ENCODE results near the gene GRK6. TPM values are rescaled to one million over a fixed set of nuclear protein-coding genes. Genes with fewer than 3 reads are reported as not detected.
A peak's percentile ranks its signal among the peaks of the same experiment; 100 is the strongest.
"Not testable (repeated sequence)": the region's sequence is repeated elsewhere in the genome, so short reads cannot be mapped to it uniquely, and the experiment has no call there.

The GRK6 gene
- total RNA-seq, 1 donor from 2014 or later, result 20.2 TPM

GRCh38 chr5:177396078-177396477 lies 30.4 kb upstream of the GRK6 start:
- no peak for DNase-seq (ENCODE audit: low spot score)
- intact Hi-C loops (cut with DNase I), result no loop called here

- no peak for DNase-seq (ENCODE audit: low spot score)
- intact Hi-C loops (cut with DNase I), result no loop called here
Observed at GRCh38 chr5:177396807-177397206, 29.7 kb upstream of the GRK6 start.

DNA sequence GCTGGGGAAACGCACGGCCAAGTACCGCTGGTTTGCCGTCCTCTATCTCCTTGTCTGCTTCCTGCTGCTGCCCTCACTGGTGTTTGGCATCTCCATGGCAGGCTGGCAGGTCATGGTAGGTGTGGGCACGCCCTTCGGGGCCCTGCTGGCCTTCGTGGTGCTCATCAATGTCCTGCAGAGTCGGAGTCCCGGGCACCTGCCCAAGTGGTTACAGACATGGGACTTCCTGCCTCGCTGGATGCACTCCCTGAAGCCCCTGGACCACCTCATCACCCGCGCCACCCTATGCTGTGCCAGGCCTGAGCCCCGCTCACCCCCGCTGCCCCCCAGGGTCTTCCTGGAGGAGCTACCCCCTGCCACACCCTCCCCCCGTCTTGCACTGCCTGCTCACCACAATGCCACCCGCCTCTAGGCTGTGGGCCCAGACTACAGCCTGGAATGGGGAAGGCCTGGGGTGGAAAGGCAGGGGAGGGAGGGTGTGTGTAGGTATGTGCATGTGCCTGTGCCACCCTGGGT lies 28.5 kb upstream of the GRK6 start:
- no peak for DNase-seq (ENCODE audit: low spot score)
- intact Hi-C loops (cut with DNase I), result no loop called here

- intact Hi-C loops (cut with DNase I), result no loop called here
- no peak for DNase-seq (ENCODE audit: low spot score)
Observed at GRCh38 chr5:177399997-177400868, 26.2 kb upstream of the GRK6 start, which contains the start of gene PFN3. TSS of gene PFN3 (minus strand) at chr5:177400661. CDS start at chr5:177400576, 85 bp downstream.

GRCh38 chr5:177402271-177403043 lies 24.0 kb upstream of the GRK6 start:
- no peak for DNase-seq (ENCODE audit: low spot score)
- intact Hi-C loops (cut with DNase I), result no loop called here

DNA sequence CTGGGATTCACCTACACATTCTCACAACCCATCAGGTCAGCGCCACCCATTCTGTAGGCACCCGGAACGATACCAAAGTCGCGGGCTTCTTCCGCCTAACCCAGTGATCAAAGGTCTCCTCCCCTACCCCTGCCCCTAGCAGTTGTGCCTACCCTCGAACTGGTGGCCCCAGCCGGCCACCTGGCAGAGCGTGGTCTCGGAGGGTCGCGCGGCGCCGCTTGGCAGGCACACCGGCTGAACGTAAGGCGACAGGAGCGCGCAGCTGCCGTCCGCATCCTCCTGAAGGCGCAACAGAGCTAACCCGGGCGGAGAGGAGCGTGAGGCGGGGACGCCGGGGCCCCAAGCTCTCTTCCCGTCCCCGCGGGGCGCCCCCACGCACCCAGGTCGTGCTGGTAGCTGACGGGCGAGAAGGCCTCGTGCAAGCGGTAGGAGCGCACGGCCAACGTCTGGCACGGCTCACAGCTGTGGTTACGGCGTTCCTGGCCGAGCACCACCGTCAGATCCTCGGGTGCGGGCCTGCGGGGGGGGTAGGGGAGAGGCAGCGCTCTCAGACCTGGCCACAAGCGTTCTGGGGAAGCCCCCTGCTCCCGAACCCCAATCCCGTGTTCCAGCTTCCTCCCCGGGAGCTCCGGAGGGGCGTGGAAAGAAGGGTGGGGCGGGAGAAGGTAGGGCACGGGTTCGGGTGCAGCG lies 23.2 kb upstream of the GRK6 start:
- intact Hi-C loops (cut with DNase I), result no loop called here

DNA sequence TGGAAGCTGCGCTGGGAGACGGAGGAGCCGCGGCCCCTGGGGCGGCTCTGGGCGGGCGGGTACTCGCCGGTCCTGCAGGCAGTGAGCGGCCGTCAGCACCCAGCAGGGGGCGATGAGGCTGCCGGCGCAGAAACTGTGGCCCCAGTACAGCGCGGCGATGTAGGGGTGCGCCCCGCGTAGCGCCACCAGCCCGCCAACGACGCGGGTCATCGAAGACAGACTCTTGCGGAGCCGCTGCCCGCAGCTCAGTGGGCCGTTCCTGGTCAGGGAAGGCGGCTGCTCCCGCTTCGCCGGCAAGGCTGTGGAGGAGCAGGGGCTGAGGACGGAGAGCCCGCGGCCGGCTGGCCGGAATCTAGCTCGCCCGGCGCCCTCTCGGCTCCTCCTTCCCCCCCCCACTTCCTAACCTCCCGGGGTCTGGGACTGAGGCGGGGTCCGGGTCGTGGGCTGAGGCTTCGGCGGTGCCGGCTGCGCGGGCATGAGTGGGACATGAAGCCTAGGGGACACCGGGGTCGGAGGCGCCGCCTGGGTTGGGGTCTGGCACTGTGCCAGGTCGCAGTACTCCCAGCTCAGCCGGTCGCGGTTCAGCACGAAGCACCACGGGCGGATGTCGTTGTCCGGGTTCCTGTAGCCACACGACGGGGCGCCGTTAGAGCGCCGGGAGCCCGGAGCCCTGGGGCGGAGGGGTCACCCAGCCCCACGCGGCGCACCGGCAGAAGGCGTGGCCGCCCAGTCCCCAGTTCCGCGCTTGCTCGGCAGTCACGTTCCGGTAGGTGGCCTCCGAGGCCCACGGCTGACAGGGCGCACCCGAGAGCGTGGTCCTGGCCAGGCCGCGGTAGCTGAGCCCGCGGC lies 22.5 kb upstream of the GRK6 start:
- intact Hi-C loops (cut with DNase I), result loop anchor here (1.0 kb wide), 1 partner anchor 50 kb away; no protein-coding TSS in a partner anchor
- peak; percentile 95 for DNase-seq (ENCODE audit: low spot score)

More for the DNA sequence above, 23.2 kb upstream of the GRK6 start:
- DNase-seq (ENCODE audit: low spot score), result no peak

DNA sequence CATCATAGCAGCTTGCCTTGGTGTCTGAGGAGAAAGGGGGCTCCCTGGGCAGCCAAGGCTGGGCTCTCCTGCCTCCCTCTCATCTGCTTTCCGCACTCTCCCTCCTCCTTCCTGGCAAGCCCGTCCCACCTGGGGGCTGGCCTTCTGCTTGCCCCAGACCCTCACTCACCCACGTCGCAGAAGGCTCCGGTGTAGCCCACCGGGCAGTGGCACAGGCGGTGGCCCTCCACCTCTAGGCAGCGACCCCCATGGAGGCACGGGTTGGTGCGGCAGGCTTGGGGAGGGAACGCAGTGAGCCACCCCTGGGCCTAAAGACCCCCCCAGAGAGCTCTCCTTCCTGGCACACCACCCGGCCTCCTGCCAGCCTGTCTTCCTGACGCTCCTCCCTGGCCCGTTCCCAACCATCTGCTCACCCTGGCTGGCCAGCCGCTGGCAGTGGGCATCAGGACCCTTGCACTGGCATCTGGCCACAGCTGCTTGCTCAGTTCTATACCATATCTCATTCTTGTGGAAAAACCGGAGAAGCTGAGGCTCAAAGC lies 21.8 kb upstream of the GRK6 start:
- intact Hi-C loops (cut with DNase I), result loop anchor here (1.0 kb wide), 1 partner anchor 50 kb away; no protein-coding TSS in a partner anchor
- no peak for DNase-seq (ENCODE audit: low spot score)

DNA sequence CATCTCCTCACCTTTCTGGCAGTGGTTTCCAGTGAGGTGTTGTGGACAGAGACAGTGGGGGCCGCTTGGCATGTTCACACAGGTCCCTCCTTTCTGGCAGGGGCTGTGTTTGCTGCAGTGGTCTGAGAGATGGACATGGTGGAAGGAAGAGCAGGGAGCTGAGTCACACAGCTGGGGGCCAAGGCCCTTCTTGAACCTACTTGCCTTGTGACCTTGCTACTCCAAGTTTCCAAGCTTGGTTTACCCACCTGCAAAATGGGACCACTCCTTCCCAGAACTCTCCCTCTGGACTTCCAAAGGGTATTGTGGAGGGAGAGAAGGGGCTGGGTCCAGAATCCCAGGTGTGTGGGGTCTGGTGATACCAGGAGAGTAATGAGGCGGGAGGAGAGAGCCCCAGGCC lies 21.2 kb upstream of the GRK6 start:
- DNase-seq (ENCODE audit: low spot score), result no peak
- intact Hi-C loops (cut with DNase I), result no loop called here

DNA sequence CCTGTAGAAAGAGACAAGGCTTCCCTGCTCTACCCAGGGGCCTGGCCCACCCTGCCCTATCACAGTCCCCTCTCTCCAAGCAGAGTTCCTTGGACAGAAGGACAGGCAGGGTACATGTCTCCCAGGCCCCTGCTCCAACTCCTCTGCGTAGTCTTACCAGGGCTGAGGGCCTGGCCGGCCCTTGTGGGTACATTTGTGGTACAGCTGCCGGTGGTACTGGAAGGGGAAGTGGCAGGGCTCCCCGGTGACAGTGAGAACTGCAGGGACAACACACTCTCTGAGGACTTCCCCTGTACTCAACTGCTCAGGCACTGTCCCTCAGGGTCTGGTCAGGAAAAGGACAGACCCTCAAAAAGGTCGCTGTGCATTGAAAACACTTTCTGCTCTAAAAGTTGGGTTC lies 20.7 kb upstream of the GRK6 start:
- peak; percentile 85 for DNase-seq (ENCODE audit: low spot score)
- intact Hi-C loops (cut with DNase I), result no loop called here

- intact Hi-C loops (cut with DNase I), result no loop called here
- no peak for DNase-seq (ENCODE audit: low spot score)
Observed at GRCh38 chr5:177409043-177409801, 17.3 kb upstream of the GRK6 start, which contains the start of gene F12. TSS of gene F12 (minus strand) at chr5:177409564. CDS start at chr5:177409527, 37 bp downstream.

GRCh38 chr5:177410575-177410974 lies 15.9 kb upstream of the GRK6 start:
- DNase-seq (ENCODE audit: low spot score), result no peak
- intact Hi-C loops (cut with DNase I), result no loop called here

- no peak for DNase-seq (ENCODE audit: low spot score)
- intact Hi-C loops (cut with DNase I), result no loop called here
Observed at GRCh38 chr5:177412603-177413233, 13.8 kb upstream of the GRK6 start.

DNA sequence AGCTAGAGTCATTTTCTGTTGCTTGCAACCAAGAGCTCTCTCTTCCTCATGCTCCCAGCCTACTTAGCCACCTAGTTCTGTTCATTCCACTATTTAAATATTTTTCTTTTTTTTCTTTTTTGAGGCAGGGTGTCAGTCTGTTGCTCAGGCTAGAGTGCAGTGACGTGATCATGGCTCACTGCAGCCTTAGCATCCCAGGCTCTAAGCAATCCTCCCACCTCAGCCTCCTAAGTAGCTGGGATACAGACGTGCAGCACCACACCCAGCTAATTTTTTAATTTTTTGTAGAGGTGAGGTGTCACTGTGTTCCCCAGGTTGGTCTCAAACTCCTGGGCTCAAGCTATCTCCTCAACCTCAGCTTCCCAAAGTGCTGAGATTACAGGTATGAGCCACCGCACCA lies 12.0 kb upstream of the GRK6 start:
- DNase-seq (ENCODE audit: low spot score), result no peak
- intact Hi-C loops (cut with DNase I), result no loop called here

DNA sequence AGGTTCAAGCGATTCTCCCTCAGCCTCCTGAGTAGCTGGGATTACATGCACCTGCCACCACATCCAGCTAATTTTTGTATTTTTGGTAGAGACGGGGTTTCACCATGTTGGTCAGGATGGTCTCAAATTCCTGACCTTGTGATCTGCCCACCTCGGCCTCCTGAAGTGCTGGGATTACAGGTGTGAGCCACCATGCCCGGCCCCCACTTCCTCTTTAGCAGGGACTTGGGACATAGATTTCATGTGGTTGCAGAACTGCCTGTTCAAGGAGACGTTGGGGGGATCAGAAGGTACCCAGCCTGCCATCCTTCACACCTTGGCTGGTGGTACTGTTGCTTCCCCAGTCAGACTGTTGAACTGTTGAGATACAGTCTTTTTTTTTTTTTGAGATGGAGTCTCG lies 9.4 kb upstream of the GRK6 start:
- intact Hi-C loops (cut with DNase I); DNase-seq (ENCODE audit: low spot score): not testable (repeated sequence)

DNA sequence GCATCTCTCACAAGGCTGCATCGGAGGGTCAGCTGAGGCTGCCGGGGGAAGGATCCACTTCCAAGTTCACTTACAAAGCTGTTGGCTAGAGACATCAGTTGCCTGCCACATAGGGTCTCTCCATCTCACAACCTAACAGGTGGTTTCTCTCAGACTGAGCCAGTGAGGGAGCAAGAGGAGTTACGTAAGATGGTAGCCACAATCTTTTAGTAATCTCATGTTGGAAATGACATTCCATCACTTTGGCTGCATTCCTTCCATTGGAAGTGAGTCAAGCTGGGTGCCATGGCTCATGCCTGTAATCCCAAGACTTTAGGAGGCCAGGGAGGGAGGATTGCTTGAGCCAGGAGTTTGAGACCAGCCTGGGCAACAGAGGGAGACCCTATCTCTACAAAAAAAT lies 7.4 kb upstream of the GRK6 start:
- intact Hi-C loops (cut with DNase I), result no loop called here
- DNase-seq (ENCODE audit: low spot score), result no peak

DNA sequence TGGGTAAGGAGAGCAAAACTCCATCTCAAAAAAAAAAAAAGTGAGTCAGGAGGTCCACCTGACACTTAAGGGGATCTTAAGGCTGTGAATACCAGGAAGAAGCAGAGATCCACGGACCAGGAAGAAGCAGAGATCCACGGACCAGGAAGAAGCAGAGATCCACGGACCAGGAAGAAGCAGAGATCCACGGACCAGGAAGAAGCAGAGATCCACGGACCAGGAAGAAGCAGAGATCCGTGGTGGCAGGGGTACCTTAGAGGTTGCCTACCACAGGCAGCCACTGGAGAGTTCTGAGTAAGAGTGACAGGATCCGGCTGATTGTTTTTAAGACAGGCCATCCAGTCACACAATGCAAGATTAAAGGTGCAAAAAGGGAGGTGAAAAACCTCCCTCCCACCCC lies 6.0 kb upstream of the GRK6 start:
- intact Hi-C loops (cut with DNase I); DNase-seq (ENCODE audit: low spot score): not testable (repeated sequence)

Data from cardiac septum (tissue), 1 donor.